HG03064 (cell line): Measurements from ENCODE around the gene PTPRM.

ENCODE experiments used
- ATAC-seq: cut with Tn5 transposase; IDR thresholded peaks from one replicate; pipeline ENCODE4 v1.9.1; 2021; ENCODE audit warnings: low read depth; ENCODE audit not compliant: unreplicated experiment

Gene PTPRM

GRCh38 chr18:7566244-7566566 is 911 bp upstream of the PTPRM start:
- no peak for ATAC-seq

- ATAC-seq: no peak
Measured at GRCh38 chr18:7567474-7568425, 634 bp downstream of the PTPRM start.

GRCh38 chr18:7568426-7568825 is 1.3 kb downstream of the PTPRM start:
- no peak for ATAC-seq

GRCh38 chr18:7571626-7572025 is 4.5 kb downstream of the PTPRM start:
- no peak for ATAC-seq

- no peak for ATAC-seq
Measured at GRCh38 chr18:7572822-7573221, 5.7 kb downstream of the PTPRM start.

GRCh38 chr18:7575465-7576028 is 8.4 kb downstream of the PTPRM start:
- ATAC-seq: no peak

- no peak for ATAC-seq
Measured at GRCh38 chr18:7576077-7576476, 9.0 kb downstream of the PTPRM start.

- ATAC-seq: no peak
Measured at GRCh38 chr18:7576685-7577084, 9.6 kb downstream of the PTPRM start.

- no peak for ATAC-seq
Measured at GRCh38 chr18:7577706-7578105, 10.6 kb downstream of the PTPRM start.

DNA sequence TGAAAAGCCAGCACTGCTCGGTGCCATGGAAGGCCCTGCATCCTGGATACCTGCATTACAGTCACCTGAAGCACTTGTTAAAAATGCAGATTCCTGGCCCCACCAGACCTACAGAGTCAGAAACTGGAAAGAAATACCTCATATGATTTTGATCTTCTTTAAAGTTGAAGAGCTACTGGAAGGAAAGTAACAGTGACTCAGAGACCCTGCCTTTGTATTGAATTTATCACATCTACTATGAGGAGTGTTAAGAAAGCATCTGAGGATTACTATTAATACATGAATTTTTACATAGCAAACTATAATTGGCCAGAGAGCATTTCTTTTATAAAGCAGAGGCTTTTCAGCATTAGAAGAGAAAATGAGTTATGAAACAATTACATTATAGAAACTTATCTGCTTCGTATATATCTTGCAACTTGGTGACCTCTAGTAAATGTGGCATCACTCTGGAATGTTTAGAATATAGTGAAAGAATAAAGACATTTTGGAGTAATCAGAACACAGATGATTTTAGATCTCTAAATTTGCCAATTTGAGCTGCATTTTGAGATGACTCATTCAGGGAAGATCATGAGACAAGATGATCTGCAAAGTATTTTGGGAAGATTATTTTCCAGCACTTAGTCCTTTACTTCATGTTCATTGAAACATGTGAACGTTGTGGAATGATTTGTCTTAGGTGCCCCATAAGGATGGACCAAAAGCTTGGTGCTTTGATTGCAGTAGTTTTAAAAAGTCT is 12.2 kb downstream of the PTPRM start:
- no peak for ATAC-seq

DNA sequence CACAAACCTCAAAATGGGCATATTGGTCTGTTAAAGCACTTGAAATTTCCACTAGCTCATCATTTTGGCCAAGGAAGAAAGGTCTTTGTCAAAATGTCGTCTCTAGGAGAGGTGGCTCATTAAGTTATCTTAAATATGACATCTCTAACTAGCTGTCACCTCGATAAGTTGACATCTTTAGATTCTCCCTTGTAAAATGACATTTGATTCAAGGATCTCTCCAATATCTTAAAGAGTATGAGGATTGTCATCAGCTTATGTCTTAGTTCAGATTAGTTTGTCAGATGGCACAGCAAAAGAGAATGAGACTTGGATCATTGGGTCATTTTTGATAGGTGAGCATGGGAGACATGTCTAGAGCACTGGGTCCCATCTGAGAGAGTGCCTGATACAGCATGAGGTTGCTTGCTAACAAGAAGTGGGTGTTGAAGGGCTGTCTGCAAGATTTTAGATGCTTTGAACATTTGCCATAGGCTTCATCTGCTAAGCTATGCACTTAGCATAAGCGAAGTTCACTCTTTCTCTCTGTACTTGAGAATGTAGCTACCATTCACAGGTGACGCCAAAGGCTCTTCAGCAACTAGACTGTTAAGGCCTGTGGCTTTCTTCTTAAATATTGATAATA is 12.9 kb downstream of the PTPRM start:
- no peak for ATAC-seq

DNA sequence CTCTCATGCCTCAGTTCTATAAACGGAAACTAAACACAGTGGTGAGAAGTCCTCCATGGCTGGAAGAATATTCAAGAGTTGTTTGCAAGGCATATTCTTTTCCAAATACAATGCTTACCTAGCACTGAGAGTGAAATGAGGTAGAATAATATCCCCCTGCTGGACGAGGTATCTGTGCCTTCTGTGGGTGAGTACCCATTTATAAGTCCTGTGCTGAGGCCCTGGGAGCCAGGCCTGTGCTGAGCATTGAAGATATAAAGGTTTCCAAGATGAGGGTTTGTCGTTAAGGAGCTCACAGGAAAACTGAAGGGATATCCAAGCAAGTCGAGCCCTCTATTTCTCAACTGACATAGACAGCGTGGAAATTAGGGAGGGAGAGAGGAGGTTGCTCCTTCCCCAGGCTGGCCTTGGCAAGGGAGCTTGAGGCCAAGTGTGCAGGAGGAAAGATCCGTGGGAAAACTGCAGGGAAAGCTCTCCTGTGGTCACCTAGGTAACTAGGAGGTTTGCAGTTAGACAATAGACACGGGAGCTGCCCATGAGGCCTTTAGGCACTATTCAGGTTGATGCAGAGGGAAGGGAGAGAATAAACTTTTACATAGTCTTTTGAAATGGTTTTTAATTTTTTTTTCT is 17.6 kb downstream of the PTPRM start:
- ATAC-seq: no peak

GRCh38 chr18:7585276-7585670 is 18.2 kb downstream of the PTPRM start:
- no peak for ATAC-seq

- no peak for ATAC-seq
Measured at GRCh38 chr18:7586379-7586778, 19.3 kb downstream of the PTPRM start.

GRCh38 chr18:7590826-7591560 is 23.9 kb downstream of the PTPRM start:
- no peak for ATAC-seq

- ATAC-seq: no peak
Measured at GRCh38 chr18:7592305-7593071, 25.4 kb downstream of the PTPRM start.

DNA sequence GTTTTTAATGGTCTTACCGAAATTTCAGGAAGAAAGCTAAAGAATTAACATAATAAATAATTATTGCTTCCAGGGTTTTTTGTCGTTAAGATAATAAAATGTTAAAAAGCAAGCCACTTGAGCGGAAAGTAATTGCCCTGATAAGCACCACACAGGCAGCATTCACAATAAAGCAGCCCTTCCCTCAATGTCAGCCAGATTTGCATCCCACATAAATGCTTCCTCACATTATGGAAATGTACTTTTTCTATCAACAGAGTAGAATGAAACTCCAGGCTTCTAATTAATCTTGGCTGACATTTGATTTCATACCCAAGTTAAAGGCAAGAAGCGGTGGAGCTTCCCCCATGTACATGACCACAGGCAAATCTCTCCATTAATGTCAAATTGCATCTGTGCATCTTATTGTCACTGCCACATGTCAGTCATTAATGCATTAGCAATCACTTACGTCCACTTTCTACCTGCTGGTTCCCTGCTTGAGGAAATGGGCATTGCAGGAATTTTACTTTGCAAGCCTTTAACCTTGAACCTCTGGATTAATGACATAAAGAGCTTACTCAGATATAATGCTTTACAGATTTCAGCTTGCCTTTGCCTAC is 26.2 kb downstream of the PTPRM start:
- ATAC-seq: no peak

DNA sequence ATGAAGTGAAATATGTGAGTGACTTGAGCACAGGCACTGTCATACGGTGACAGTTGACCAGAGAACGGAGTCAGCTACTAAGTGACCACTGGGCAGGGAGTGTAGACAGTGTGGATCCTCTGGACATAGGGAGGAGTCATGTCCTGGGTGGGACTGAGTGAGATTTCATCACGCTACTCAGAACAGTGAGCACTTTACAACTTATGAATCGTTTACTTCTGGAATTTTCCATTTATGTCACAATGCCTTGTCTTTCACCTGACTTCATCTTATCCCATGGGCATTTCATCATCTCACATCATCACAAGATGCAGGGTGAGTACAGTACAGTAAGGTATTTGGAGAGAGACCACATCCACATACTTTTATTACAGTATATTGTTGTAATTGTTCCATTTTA is 29.0 kb downstream of the PTPRM start:
- ATAC-seq: no peak

GRCh38 chr18:7597500-7597899 is 30.4 kb downstream of the PTPRM start:
- ATAC-seq: no peak
